HG02981 (cell line): ENCODE data around the gene CHN1.
A peak's percentile ranks its signal among the peaks of the same experiment; 100 is the strongest.

Source experiments
- ATAC-seq: cut with Tn5 transposase; IDR thresholded peaks from one replicate; pipeline ENCODE4 v1.9.1; 2021; ENCODE audit warnings: mild to moderate bottlenecking, moderate library complexity; ENCODE audit not compliant: unreplicated experiment

The CHN1 gene

DNA sequence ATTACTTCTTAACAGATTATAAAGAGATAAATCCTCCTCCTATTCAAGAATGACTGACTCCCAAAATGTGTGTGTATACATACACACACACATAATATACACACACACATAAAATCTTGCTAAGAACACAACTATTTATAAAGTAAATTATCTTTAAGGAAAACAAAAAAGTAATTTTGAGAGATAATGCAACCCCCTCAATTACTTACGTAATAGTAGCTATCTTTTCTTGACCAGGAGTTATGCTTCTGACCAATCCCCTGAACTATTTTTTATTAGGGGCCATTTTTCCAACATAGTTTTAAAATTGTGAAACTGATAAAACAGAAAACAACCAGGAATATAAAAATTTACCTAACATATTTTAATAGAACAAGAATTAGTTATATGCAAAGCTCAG lies 127.9 kb downstream of the CHN1 start:
- ATAC-seq, result no peak

DNA sequence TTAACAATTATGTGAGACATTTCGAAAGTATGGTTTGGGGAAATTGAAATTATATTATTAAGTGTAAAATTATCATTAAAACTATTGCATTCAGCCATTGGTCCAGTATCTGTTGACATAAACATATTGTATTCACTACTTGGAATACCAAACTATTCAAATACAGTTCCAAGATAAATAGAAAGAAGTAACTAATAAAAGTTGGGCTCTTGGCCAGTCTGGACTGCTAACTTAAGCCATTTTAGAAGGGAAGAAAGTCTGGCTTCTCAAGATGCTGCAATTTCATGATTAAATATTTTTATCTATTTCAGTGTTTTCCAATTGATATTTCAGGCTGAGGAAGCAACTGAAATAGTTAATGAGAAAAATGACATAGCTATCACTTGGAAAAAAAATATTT lies 131.1 kb downstream of the CHN1 start:
- ATAC-seq, result no peak

DNA sequence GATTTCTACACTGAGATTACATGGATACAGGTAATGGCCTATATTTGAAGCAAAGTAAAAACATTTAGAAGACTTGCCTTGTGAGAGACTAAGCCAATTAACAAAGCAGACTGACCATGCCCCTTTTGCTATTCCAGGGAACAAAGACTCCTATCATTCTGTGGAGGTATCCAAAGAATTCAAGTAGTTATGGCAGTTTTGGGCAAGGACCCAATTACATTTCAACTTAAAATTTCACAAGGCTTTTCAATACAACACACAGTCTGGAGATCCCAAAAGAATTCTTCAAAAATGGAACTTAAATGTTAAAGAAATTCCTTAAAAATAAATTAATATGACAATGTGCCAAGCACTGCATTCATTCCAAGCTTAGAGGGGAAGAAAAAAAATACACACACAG lies 131.7 kb downstream of the CHN1 start:
- ATAC-seq, result no peak

DNA sequence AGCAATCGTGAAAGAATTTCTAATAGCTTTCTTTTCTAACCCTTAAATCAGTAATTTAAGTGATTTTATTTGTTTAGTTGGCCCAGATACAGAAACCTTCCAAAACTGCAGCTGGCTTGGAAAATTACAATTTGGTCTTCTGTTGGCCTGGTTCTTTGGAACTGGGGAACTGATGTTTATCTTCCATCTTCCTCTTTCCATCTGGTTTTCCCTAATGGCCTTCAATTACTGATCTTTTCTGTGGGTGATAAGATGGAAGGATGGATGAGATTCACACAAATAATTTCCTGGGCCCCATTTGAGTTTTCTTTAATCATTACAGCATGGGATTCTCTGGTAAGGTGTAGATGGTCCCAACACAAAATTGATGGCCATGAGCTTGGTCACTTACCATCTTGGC lies 134.4 kb downstream of the CHN1 start:
- ATAC-seq, result no peak

DNA sequence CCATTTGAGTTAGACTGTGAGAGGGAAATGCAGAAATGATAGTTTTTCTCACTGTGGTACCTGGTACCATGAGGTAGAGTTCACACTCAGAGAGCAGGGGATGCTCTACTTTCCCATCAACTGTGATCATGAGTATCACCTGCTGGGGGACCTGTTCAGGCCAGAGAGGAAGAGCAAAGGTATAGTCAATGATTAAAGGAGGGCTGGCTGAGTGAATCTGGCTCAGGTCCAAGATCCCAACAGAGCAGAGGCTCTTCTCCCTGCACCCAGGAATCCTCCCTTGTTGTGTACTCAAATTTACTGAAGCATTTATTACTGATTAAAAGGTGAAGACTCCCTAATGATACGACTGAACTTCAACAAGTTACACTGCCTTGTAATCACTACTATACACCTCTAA lies 136.3 kb downstream of the CHN1 start:
- no peak for ATAC-seq

DNA sequence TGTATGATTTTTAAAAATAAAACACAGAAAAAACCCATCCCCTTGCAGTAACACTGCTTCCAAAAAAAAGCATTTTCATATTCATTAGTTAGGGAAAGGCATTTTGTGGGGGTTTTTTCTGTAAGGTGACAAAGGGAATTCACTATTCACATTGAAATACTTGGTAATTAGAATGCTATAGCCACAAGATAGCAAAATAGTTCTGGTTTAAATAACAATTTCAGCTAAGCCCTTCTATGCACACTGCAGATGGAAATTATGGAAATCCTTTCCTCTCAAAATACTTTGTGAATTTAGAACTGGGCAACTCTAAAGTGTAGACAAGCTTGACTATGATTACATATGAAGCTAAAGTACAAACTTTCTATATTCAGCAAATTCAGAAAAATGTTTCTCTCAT lies 138.8 kb downstream of the CHN1 start:
- no peak for ATAC-seq

DNA sequence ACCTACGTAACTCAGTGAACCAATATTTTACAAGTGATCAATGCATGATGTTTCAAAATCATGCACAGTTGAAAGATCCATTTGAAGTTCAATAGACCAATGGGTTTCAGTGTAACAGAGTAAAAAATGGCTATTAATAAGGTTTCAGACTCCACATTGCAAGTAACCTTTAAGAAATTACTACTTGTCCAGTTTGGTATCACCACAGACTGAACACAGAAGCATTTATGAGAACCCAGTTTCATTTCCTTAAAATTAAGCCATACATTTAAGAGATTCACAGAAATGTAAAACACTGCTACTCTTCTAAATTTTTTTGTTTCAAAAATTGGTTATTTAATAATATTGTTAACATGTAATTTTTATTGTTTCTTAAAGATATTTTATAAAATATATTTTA lies 142.0 kb downstream of the CHN1 start:
- ATAC-seq, result no peak

DNA sequence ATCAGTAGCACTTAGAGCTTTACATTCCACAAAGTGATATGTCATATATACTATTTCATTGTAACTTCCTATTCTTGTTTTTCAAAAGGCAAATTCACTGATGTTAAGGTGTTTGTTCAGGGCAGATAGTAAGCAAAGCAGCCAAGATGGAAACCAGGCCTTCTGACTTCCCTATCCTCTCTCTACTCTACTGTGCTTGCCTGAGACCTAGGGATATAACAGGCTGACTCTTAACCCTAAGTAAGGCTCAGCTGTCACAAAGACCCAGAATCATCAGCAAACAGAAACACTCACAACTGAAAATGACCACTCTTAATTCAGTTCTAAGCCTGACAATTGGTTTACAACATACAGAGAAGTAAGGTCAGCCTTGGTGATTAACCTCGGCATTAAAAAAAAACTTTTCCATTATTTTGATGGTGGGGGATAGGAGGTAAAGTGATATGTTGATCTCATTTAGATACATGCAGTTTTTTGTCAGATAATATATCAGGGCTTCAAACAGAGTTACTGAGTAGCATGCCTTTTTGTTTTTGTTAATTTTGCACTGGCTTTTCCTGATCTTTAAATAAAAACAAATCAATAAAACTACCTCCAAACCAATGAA lies 145.5 kb downstream of the CHN1 start:
- ATAC-seq, result no peak

DNA sequence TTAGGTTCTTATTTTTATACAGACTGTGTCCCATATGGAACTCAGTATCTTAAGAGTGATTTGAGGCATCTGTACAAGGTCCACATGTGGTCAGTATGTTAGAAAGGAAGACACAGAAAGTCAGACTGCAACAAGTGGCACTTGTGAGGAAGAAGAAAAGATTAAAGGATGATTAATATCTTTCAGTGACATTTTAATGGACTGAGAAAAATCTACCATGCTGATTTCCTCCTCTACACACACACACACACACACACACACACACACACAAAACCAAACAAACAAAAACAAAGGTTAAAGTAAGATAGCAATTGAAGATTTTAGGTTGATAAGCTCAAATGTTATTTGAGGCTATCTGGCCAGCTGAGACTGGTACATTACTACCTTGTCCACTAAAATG lies 146.4 kb downstream of the CHN1 start:
- ATAC-seq, result no peak

DNA sequence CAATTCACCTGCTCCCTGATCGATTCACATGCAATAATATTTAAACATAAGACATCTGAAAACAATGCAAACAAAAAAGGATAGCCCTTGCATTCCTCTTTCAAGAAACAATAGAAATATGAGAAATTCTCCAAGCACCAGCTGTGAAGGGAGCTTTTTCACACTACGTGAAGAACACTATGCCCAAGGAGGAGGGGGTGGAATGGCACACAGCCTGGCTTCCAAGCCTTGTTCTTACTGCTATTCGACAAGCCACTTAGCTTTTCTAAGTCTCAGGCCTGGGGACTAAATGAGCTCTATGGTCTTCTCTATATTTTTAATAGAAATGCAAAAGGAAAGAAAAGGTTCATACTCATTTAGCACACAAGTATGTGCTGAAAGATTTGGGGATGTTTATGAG lies 148.7 kb downstream of the CHN1 start:
- no peak for ATAC-seq

DNA sequence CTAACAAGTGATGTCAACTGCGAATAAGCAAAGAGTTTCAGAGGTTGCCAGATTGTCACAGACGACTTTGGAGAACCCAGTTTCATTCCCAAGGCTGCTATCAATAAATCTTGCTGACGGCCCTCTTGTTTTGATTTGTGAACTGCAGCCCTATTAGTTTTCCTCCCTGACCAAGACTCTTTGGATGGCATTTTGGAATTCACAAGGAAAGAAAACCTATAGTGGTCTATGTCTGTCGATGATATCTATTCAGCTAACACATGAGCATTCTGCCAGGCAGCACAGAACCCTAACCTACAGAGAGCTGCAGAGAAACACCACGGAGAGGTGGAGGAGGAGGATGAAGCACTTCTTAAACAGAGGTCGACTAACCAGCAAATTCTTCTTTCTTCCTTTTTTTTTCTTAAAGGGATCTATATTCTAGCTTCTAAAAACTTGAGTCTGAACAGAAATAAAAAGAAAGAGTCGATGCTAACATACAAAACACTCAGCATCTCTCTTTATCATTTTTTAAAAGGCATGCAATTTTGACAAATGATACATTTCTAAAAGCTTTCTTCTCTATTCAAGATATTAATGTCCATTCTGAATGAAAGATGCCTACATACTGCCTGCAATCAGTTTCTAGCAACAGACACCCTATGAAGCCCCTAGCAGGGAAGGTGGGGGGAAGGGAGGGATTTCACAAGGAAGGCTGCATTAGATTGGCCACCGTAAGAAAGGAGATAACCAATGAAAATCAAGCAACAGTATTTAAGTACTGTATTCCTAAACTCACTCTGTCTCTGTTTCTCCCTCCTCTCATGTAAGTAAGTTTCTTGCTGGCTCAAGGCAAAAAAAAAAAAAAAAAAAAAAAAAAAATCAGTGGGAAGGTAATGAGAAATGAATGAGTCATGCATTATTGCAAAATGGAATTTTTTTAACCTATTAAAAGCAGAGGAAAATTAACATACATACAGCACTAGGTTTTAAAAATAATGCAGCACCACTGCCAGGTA lies 157.9 kb downstream of the CHN1 start:
- no peak for ATAC-seq

DNA sequence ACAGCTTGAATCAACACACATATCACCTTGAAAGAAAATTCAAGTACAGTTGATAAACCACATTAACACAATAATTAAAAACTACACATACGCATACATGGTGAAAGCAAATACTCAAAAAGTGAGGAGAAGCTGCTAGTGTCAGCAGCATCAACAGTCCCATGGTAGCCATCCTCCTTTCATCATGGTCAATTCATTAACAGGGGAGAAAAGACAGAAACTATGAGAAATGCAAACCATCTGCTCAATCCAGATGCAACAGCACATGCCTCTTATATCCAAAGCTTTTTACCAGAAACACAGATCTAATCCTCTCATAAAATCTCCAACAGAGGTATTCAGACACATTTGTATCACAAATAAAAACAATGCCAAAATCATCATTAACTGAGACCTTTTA lies 159.0 kb downstream of the CHN1 start:
- no peak for ATAC-seq

DNA sequence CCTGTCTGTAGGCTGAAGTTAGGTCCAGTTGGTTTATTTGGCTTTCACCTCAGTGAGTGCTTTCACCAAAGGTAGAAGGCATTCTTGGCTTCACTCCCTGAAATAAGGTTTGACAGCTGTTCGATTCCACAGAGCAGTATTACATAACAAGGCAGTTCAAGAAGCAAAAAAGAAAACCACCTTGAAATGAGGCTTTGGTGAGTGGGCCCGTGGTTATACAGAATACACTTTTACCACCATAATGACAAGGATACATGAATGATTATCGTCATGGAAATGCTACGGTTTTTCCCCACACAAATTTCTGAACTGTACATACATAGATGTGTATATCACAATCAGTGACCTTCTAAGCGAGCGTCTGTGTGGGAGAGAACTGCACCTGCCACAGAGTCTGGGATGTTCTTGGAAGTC lies 160.9 kb downstream of the CHN1 start:
- no peak for ATAC-seq

DNA sequence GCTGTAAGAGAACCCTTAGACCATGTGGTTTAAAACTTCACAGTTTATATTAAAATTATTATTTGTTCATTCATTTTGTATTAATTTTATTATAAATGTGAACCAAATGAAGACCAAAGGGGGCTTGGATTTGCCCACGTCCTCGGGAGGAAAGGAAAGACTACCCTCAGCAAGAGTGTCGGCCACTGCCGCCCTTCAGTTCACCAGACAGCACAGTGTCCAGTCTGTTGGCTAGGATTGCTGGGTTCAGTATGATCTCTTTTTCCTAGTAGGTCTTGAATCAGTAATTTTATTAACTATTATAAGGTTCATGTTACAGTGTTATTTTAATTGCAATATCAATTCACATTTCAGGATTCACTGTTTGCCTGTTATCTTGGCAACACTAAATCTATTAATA lies 162.7 kb downstream of the CHN1 start:
- ATAC-seq, result no peak

DNA sequence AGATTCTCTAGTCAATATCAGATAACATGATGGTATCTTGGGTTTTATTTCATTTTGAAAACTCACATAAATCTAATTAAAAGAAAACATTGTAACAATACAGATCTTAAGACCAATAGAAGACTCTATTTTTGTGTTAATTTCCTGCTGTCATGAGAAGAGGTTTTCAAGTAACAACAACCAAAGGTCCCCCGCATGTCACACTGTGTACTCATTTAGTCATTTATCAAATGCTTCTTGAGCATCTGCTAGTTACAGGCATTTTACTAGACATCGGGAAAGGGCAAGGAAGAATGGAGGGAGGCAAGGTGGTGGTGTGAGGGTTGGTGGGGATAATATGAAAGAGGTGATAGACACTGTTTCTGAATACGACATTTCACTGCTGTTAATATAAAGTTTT lies 163.2 kb downstream of the CHN1 start:
- no peak for ATAC-seq

DNA sequence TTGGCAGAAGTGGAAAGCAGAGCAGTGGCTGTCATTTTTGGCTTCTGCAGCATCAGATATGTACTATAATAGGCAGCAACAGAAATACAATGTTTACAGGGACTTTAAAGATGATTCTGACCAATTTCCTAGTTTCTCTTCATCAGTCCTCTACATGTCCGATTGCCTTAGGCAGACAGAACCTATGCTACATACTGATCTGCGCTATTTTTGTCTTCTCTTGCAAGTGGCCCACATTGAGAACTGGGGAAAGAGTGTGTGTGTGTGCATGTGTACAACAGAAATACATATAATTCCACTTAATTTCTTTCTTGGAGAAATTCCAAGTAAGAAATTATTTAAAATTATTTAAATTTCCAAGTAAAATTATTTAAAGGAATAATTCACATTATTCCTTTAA lies 163.8 kb downstream of the CHN1 start:
- no peak for ATAC-seq

DNA sequence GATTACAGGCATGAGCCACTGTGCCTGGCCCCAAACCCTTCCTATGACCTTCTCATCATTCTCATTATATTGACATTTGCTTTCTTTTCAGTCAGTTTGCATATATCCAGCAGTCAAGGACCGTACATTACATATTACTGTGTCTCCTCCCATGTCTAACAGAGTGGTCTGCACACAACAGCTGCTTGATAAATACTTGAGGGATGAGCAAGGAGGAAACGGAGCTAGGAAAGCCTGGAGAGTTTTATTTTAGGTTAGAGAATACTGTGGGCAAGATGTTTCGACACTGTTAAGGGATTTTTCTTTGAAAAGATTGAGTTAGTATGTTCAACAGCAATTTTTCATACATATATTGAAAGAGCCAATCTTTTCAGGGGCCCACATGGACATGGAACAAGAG lies 164.7 kb downstream of the CHN1 start:
- ATAC-seq, result no peak

DNA sequence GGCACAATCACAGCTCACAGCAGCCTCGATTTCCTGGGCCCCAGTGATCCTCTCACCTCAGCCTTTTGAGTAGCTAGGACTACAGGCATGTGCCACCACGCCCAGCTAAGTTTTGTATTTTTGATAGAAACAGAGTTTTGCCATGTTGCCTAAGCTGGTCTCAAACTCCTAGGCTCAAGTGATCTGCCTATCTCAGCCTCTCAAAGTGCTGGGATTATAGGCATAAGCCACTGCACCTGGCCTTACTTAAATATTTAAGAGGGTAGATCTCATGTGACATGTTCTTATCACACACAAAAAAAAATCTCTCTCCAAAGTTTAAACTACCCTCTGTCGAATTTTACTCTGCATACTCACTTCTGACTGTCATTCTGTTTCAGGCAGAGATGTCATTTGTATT lies 165.5 kb downstream of the CHN1 start:
- ATAC-seq, result no peak

DNA sequence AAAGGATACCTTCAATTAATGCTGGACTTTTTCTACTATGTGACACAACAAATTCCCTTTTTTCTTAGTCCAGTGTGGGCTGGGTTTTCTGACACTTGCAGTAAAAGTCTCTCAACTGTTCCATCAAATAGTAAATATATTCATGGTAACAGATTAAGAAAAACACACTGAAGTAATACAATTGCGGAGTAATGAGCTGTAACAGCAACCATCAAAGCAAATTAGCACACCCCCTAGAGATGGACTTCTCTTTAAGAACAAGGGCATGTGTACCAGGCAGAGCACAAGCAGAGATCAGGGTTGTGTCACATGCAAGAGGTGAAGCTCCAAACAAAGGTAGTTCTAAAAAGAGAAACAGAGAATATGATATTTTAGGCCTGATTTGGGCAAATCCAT lies 168.2 kb downstream of the CHN1 start:
- no peak for ATAC-seq

DNA sequence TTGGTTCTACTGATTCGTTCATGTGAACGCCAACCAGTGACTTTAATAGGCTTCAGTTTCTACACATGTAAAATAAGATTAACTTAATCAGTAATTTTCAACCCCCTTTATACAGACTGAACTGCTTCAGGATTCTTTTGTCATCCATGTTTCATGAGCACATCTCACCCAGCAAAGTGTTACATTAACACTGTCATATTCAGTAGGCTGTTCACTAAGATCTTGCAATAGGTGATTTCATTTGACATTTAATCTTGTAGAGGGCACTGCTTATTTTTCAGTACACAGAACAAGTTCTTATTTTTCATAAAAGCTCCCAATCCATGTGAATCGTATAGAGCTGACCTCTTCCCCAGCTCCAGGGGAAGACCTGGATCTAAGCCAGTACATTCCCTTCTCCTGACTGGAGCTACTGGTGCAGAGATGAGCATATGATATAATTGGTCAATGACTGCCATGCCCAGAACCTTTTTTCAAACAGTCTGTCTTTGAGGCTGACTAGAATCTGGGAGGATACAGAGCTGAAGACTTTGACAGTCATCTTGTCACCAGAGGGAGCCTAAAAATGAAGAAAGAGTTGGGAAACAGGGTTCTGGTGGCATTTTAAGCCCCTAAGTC lies 168.7 kb downstream of the CHN1 start:
- no peak for ATAC-seq

DNA sequence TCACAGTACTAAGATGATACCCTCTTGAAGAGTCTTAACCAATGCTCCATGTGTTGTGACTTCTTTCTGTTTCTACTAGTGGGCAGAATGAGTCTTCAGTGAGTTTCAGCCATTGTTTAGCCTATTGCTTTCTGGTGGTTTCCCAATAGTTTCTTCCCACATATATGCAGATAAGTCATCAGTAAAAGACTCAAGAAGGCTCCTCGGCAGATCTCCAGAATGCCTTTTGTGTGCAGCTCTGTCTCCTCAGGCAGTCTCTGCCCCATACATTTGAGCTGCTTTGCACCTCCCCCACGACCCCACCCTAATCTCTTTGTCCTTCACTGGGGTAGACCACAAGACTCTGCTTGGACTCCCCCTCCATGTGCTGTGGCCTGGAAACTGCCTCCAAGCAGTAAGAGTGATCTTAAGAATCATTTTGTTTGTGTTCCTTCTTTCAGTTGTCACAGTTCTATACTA lies 169.4 kb downstream of the CHN1 start:
- ATAC-seq, result peak; percentile 53

DNA sequence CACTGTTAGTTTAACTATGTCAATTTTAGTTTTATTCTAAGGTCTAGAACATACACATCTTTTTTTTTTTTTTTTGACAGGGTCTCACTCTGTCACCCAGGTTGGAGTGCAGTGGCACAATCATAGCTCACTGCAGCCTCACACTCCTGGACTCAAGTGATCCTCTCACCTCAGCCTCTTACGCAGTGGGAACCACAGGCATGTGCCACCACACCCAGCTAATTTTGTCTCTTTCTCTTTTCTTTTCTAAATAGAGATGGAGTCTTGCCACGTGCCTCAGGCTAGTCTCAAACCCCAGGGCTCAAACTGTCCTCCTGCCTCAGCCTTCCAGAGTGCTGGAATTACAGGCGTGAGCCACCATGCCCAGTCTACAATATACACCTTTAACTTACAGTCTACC lies 171.4 kb downstream of the CHN1 start:
- no peak for ATAC-seq
